T1000 (cell line): Measurements from ENCODE around the gene IL20RA.
"Not testable (repeated sequence)": the region's sequence is repeated elsewhere in the genome, so short reads cannot be mapped to it uniquely, and the experiment has no call there.

Experiments
- DNase-seq: peaks from one replicate; lab custom pipeline; 2025; ENCODE audit warnings: mixed read lengths; lab: John Stamatoyannopoulos, UW

The IL20RA gene, protein sequence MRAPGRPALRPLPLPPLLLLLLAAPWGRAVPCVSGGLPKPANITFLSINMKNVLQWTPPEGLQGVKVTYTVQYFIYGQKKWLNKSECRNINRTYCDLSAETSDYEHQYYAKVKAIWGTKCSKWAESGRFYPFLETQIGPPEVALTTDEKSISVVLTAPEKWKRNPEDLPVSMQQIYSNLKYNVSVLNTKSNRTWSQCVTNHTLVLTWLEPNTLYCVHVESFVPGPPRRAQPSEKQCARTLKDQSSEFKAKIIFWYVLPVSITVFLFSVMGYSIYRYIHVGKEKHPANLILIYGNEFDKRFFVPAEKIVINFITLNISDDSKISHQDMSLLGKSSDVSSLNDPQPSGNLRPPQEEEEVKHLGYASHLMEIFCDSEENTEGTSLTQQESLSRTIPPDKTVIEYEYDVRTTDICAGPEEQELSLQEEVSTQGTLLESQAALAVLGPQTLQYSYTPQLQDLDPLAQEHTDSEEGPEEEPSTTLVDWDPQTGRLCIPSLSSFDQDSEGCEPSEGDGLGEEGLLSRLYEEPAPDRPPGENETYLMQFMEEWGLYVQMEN

DNA sequence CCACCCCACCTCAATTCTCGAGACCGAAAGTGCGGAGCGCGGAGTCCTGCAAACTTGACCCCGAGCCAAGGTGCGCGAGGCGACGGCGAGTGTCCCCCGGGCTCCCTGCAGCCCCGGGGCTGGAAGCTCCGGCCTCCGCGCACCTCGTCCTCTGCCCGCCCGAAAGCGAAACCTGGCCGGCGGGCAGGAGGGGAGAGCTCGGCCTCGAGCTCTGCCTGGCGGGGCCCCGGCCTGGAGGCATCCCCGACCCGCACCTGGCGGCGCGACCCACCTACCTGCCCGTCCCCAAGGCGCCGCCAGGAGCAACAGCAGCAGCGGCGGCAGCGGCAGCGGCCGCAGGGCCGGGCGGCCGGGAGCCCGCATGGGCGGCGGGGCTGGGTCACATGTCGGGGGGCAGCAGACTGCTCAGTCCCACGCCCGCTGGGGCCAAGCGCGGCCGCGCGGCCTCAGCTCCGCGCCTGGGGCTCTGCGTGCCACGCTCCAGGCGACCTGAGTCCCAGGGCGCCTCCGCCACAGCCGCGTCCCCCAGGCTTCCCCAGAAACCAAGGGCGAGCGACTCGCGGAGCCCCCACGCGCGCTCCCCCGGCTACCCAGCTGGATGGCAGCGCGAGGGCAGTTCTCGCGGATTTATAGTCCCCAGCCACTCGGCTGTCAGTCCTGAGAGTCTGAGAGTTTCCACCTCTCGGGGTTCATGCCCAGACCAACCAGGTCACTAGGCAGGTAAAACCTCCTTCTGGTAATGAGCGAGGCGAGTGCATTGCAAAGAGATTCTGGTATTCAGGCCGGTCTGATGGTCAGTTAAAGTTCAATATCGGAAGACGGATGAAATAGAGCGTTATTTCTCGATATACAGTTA lies at the start of gene IL20RA:
Gene IL20RA (minus strand): TSS at position 600 of the 856 bp plus-strand sequence. CDS start 237 bp downstream, at position 363.
- no peak for DNase-seq

DNA sequence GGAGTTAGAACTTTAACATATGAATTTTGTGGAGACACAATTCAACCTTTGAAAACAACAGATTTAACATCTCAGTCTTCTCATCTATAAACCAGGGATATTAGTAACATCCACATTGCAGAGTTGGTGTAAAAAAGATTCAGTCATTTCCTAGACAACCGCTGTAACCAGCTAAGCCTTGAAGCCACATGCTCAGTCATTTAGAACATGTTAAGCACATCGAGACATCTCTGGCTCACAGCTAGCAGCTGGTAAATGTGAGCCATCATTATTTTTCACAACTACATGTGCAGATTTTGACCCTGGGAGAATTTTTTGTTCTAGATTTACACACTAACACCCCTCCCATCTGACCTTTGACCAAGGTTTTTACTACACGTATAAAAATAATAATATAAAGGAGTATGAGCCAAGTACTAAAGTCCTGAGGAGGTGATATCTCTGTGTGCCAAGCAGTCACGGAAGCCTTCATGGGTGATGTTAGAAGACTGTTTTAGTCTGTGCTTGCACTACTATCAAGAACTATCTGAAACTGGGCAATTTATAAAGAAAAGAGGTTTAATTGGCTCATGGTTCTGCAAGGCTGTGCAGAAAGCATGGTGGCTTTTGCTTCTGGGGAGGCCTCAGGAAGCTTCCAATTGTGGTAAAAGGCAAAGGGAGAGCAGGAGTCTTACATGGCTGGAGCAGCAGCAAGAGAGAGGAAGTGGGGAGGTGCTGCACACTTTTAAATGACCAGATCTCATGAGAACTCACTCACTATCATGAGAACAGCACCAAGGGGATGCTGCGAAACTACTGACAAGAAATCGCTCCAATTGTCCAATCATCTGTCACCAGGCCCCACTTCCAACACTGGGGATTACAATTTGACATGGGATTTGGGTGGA lies 48.7 kb upstream of the IL20RA start:
- no peak for DNase-seq

DNA sequence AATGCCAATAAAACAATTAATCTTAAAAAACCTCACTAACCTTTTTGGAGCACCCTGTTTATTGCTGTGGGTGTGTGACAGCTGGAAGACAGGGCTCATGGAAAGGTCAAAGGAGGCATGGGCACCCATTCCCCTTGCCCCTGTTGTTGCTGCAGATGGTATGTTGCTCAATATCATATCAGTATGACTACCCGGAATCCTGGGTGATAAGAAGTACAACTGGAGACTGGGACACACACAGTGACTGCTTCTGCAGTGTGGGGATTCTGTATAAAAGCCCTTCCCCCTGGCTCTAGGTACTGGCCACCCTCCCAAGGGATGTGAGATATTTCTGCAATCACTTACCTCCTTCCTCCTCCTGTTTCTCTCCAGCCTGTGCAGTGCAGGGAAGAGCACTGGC lies 47.3 kb upstream of the IL20RA start:
- DNase-seq = no peak

DNA sequence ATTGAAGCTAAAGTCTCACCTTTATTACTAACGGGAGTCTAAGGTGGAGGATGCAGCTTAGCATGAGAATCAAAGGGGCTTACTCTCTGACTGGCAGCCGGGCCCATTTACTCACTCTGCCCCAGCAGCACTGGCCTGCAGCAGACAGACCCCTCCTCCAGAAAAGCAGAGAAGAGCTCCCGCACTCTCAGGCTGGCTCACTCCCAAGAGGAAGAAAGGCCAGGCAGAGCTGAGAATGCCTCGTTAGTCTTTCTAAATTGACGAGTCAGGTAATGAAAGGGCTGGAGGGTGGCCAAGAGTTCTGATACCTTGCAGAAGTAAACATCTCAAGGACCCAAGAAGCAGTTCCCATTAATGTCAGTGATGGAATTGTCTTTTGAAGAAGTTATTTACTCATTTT lies 44.5 kb upstream of the IL20RA start:
- DNase-seq = no peak

DNA sequence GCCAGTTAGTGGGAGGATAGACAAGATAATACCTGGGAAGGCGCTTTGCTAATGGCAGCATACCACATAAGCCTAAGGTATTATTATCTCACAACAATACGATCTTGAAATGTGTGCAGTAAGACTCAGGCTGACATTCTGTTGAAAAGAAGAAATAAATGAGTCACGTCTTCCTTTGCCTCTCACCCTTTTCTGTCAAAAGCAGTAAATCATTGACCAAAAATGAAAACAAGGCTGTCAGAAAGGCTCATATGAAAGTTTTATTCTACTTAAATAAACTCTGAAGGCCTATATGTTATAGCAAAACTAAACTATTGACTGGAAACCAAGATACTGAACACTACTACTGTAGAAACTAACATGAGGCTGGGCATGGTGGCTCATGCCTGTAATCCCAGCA lies 43.1 kb upstream of the IL20RA start:
- no peak for DNase-seq

DNA sequence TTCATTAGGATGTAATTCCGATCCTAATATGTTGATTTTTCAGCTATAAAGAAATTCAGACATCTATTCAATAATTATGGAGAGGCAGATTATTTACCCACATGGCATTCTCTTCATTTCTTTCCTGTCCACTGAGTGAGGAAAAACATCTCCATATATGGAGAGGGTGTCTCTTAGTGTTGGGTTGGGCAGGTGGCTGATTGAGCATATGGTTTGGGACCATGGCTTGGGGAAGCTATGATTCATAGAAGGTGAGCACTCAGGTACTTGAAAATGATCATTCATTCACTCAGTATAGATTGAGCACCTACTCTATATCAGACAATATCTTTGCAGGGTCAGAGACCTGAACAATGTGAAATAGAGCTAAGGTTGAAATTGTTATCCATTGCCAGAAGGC lies 41.3 kb upstream of the IL20RA start:
- DNase-seq = no peak

DNA sequence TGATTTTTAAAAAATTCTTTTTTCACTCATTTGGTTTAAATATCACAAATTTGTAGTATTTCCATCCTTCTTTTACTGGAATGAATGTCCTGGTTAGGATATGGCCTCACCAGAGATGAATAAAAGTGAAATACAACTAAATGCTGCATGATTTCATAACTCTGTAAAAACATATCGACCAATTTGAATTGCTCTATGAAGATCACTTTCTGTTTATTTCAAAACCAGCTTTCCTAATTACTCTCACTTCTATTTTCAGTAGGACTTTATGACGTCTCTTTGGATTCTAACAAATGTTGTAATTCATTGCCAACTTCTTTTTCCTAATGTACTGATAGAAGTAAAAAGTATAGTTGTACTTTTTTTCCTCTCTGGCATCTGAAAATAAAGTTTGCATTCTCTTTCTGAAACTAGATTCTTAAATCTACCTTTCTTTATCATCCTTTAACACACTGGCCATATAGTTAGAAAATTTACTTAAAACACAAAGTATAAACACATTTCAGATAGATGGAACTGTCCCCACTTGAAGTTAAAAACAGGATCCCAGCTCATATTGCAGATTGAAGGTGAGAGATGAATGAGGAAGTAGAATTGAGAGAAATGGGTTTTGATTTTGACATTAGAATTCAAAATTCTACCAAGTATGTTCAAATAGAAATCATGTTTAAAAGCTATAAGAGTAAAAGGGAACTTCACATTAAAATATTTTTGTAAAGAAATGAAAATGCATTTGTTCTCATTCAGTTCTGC lies 40.3 kb upstream of the IL20RA start:
- no peak for DNase-seq

DNA sequence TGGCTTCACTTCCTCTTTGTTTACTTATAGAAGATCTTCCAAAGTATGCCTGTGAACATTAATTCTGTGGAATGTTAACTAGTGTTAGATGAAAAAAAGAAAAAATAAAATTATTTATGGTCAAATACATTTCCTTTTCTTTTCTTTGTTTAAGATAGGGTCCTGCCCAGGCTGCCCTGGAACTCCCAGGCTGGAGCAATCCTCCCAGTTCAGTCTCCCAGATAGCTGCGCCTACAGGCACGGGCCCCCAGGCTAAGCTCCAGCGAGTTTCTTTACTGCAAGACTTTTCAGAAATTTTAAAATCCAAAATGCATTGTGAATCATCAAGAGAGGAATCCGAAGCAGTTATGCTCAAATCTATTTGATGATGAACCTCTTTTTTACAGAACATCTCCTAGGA lies 39.3 kb upstream of the IL20RA start:
- no peak for DNase-seq

DNA sequence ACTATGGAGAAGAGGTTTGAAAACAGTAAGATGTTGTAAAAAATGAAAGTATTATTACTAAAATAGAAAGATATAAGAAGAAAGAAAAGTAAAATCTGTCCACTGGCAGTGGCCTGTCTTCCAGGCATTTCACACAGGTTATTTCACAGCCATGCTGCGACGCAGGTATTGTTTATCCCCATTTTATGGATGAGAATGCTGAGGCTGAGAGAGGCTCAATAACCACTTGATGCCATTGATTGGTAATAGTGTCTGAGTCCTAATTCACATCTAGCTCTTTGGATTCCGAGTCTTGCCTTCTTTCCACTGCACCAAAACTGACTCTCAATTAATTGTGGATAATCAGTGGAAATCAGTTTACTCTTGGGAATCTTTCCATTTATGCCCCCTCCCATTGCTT lies 37.2 kb upstream of the IL20RA start:
- no peak for DNase-seq

DNA sequence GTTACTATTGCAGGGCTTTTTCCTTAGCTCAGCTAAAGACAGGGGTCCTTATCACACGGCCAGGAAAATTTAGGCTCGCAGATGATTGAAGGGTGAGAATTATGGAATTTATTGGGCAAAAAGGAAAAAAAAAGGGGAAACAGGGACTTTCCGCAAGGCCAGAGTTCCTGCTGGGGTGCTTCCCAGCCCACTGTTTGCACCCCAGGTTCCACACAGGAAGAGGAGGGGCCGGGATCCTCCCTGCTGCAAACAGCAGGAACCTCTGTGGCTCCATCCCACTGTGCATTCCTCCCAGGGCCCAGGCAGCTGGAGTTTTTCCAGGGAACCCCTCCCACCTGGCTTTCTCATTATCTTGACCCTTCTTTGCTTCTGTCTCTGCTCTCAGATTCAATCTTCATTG lies 35.9 kb upstream of the IL20RA start:
- no peak for DNase-seq

DNA sequence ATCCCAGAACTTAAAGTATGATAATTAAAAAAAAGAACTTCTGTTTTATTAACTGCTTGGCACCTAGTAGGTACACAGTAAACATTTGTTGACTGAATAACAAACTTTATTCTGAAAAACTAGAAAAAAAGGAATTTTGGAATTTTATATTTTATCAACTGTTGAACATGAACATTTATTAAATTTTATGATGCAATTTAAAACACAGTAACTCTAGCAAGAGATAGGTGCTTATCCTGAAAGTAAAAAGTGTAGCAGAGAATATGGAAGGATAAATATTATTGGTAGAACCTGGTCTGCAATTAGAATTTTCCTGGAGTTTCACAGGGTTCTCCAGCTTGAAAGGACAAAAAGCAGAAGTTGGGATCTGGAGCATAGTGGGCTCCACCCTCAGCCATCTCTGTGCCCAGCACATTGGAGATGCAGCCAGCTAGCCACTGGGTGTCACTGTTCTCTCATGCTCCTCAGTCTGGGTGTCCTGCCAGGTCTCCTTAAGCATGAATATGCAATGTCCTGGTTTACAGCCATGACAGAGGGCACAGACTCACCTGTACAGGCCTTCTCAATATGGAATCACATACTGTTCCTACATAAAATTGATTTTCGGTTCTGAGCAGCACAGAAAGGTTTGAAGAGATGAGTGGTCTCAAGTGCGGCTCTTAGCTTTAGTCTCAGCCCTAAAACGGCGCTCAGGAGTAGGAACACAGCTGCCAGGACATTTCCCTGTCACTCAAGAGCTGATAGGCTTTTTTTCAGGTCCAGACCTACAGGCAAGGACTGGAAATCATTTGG lies 31.7 kb upstream of the IL20RA start:
- DNase-seq = no peak

DNA sequence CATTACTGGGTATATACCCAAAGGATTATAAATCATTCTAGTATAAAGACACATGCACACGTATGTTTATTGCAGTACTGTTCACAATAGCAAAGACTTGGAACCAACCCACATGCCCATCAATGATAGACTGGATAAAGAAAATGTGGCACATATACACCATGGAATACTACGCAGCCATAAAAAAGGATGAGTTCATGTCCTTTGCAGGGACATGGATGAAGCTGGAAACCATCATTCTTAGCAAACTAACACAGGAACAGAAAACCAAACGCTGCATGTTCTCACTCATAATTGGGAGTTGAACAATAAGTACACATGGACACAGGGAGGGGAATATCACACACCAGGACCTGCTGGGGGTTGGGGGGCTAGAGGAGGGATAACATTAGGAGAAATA lies 31.0 kb upstream of the IL20RA start:
- DNase-seq = not testable (repeated sequence)

DNA sequence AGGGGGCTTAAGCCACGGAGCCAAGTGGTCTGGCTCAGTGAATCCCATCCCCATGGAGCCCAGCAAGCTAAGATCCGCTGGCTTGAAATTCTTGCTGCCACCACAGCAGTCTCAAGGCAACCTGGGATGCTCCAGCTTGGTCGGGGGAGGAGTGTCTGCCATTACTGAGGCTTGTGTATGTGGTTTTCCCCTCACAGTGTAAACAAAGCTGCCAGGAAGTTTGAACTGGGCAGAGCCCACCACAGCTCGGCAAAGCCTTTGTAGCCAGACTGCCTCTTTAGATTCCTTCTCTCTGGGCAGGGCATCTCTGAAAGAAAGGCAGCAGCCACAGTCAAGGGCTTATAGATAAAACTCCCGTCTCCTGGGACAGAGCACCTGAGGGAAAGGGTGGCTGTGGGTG lies 25.5 kb upstream of the IL20RA start:
- no peak for DNase-seq

DNA sequence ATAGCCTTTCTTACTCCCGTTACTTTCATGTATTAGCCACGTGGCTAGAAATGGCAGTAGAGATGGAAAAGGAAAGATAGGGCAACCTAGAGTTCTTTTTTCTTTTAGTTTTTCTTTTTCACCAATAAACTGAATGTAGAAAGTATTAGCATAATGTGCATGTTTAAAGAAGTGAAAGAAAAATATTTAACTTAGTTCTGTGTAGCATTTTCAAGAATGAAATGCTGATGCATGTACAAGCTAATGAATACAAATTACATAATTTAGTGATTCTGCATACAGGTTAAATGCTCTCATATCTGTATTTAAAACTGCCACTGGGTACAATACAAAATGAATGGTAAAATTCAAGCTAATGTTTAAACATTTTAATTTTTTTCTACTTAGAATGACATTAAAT lies 22.6 kb upstream of the IL20RA start:
- DNase-seq = no peak

DNA sequence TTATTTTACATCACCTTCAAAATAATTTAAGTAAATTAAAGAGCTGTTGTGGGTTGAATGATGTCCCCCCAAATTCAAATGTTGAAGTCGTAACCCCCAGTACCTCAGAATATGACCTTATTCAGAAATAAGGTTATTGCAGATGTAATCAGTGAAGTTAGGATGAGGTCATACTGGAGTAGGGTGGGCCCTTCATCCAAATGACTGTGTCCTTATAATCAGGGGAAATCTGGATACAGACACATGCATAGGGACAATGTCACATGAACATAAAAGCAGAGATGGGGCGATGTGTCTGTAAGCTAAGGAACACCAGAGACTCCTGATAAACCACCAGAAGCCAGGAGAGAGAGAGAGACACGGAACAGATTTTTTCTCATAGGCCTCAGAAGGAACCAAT lies 13.3 kb upstream of the IL20RA start:
- no peak for DNase-seq

DNA sequence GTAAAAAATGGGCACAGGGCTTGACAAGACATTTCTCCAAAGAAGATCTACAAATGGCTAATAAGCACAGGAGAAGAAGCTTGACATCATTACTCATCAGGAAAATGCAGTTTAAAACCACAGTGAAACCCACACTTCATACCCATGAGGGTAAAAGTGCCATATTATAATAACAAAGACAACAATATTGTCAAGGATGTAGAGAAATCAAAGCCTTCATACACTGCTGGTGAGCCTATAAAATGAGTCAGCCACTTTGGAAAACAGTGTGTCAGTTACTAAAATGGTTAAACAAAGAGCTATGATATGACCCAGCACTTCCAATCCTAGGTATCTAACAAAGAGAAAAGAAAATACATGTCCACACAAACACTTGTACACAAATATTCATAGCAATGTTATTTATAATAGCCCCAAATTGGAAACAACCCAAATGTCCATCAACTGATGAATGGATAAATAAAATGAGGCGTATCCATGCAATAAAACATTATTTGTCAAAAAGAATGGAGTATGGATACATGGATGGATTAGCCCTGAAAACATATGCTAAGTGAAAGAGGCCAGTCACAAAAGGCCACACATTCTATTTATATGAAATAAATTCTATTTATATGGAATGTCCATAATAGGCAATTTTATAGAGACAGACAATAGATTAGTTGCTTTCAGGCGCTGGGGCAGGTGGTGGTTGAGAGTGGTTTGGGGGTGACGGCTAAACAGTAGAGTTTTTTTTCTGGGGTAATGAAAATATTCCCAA lies 11.5 kb upstream of the IL20RA start:
- DNase-seq = no peak

DNA sequence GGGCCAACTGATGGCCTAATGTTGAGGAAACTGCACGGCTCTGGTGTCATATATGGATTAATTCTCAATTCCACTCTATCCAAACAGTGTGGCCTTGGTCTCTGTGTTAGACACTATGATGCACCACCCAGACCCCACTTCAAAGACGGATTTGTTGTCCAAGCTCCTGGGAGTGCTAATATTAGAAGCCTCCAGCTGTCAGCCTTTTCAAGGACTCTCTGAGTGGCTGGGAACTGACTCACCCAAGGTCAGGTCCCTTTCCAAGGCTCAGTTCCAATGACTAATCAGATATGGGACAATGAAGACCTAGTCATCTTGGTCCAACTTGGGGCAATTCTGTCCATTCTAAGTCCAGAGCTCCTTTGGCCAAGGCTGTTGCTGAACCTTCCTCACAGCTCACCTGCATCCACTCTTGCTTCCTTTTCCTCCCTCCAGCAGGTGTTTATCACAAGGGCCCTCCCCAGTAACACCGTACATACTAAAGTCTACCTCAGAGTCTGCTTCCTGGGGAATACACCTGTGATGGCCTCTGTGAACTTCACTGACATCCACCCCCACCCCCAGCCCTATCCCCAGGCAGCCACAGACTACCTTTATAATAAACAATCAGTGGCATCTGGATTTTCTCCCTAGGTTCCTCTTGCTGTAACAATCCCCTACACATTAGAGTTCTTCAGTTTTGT lies 7.2 kb upstream of the IL20RA start:
- no peak for DNase-seq

DNA sequence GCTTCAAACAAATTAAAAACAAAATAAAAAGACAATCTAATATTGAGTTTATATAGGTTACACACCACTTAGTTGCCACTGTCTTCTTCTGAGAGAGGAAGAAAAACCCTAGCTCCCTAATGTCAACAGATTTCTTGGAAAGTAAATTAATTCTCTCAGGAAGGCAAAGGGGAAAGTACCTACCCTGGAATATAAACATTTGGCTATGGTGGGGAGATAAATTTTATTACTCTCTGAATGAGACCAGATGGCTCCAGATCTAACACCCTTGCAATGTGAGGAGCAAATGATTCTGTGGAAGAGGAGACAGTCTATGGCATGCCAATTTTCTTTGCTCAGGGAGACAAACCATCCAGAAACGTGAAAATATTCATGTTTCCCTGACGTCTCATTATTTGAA lies 4.3 kb upstream of the IL20RA start:
- DNase-seq = no peak

DNA sequence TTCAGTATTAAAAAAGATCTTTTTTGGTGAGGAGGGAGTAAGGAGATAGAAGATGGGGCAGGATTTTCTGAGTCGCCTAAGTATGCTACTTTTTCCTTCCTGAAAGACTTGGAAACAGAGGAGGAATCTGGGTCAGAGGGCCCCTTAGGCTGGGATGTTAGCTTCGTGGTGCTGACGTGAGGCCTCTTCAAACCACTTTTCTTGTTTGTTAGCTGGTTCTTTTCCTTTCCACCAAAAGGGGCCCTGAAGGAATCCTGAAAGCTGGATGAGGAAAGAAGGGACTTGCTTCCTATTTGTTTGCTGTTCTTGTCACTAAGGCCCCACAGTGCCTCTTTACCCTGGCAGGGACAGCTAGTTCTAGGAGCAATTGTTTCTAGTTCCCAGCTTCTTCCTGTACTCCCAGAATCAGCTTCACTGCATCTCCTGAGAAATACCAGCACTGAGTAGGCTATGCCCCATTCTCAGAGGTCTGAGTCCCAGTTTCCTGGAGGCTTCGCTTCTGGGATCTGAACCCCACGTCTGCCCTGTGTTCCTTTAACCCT lies 2.2 kb upstream of the IL20RA start:
- no peak for DNase-seq
